Tibial nerve (tissue), 4 donors: Measurements from ENCODE around the gene PLGRKT. TPM values are rescaled to one million over a fixed set of nuclear protein-coding genes. Genes with fewer than 3 reads are reported as not detected.

ENCODE experiments used
- DNase-seq, 2 donors: peaks; one replicate each; pipeline ENCODE4 v3.0.0-alpha.2; 2019; ENCODE audit warnings: low spot score in 2 of 2
- H3K27ac ChIP-seq, 4 donors: fragments of 200-600 bp; sonication (generic) in 3 of 4; one replicate each; pipeline ENCODE4 v1.5.1; 2017 to 2019; ENCODE audit warnings: mild to moderate bottlenecking in 1 of 4
- H3K27me3 ChIP-seq, 2 donors: fragments of 200-600 bp; sonication (generic) in 1 of 2; one replicate each; pipeline versions ENCODE4 v1.5.1 to v1.6.0; 2017 to 2019
- H3K36me3 ChIP-seq, 3 donors: fragments of 200-600 bp; sonication (generic); one replicate each; pipeline ENCODE4 v1.5.1; 2018 to 2019
- H3K4me1 ChIP-seq, 4 donors: fragments of 200-600 bp; sonication (generic) in 3 of 4; one replicate each; pipeline ENCODE4 v1.5.1; 2017 to 2019
- H3K4me3 ChIP-seq, 4 donors: fragments of 200-600 bp; sonication (generic) in 3 of 4; one replicate each; pipeline ENCODE4 v1.5.1; 2017 to 2019; ENCODE audit warnings: mild to moderate bottlenecking in 1 of 4, moderate library complexity in 1 of 4
- H3K9me3 ChIP-seq, 4 donors: fragments of 200-600 bp; sonication (generic) in 3 of 4; one replicate each; pipeline ENCODE4 v1.5.1; 2017 to 2019
- EP300 ChIP-seq, 2 donors: sonication (generic); formaldehyde crosslinking; IDR thresholded peaks; one replicate each; pipeline ENCODE4 v1.6.1; 2017; ENCODE audit warnings: antibody characterized with exemption in 2 of 2, mild to moderate bottlenecking in 1 of 2
- POLR2A ChIP-seq, 2 donors: fragments of 450-650 bp; IDR thresholded peaks; one replicate each; pipeline ENCODE4 v1.6.1; 2017; ENCODE audit warnings: antibody characterized with exemption in 2 of 2, mild to moderate bottlenecking in 2 of 2, moderate library complexity in 2 of 2
- WGBS, 2 donors: methylation state at CpG; one replicate each; pipeline ENCODE4 v1.1.5; 2018; 5-methylcytosine and 5-hydroxymethylcytosine counted together
- total RNA-seq, 4 donors: library from RNA; depleted of rRNA; stranded (reverse); fragments of >200 nt; gene quantifications; one replicate each; pipeline ENCODE4 v1.1.0, GENCODE V29; 2016
- TF ChIP-seq, protein P1 (sequence below), 5 experiments: fragments of 200-600 bp in 3 of 5; fragments of 450-650 bp in 2 of 5; sonication (generic) in 3 of 5; IDR thresholded peaks; one replicate each; pipeline ENCODE4 v1.5.1; 2016 to 2019; ENCODE audit warnings: antibody characterized with exemption in 5 of 5, mild to moderate bottlenecking in 3 of 5, moderate library complexity in 2 of 5

PLGRKT gene
- total RNA-seq, 4 donors from 2014 or later = 8.4 to 12.0 (median 9.3) TPM

DNA sequence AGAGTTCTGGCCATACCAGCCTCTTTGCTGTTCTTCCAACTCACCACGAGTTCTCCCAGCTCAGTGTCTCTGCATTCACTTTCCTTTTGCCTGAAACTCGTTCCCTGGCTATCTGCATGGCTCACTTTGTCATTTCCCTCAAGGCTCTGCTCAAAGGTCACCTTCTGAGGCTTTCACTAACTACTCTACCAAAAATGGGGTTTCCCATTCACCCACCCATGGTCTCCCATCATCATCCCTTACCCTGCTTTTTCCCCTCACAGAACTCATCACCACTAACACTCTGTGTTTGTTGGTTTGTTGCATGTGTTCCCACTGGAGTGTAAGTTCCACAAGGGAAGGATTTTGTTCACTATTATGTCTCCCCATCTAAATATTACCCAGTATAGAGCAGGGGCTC lies 16.6 kb downstream of the PLGRKT start:
- H3K4me3 ChIP-seq = no peak overlapping the region
- TF ChIP-seq POLR2A (IDR thresholded peaks at IDR 0.05) (no peak), EP300 (IDR thresholded peaks at IDR 0.05) (no peak)
- TF ChIP-seq, protein P1, sequence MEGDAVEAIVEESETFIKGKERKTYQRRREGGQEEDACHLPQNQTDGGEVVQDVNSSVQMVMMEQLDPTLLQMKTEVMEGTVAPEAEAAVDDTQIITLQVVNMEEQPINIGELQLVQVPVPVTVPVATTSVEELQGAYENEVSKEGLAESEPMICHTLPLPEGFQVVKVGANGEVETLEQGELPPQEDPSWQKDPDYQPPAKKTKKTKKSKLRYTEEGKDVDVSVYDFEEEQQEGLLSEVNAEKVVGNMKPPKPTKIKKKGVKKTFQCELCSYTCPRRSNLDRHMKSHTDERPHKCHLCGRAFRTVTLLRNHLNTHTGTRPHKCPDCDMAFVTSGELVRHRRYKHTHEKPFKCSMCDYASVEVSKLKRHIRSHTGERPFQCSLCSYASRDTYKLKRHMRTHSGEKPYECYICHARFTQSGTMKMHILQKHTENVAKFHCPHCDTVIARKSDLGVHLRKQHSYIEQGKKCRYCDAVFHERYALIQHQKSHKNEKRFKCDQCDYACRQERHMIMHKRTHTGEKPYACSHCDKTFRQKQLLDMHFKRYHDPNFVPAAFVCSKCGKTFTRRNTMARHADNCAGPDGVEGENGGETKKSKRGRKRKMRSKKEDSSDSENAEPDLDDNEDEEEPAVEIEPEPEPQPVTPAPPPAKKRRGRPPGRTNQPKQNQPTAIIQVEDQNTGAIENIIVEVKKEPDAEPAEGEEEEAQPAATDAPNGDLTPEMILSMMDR (IDR thresholded peaks at IDR 0.05) = no peak
- WGBS, 2 donors = 84 to 93% methylated on average over 2 of the region's 2 CpGs
- H3K4me1 ChIP-seq = no peaks in the 10 kb centered on the region
- H3K27me3 ChIP-seq = no peaks in the 10 kb centered on the region
- peaks cover 0 to 14% (median 0%) of the 10 kb centered on the region in 3 donors for H3K36me3 ChIP-seq
- no peak overlapping the region for H3K27ac ChIP-seq
- DNase-seq = no peak
- H3K9me3 ChIP-seq = no peaks in the 10 kb centered on the region

DNA sequence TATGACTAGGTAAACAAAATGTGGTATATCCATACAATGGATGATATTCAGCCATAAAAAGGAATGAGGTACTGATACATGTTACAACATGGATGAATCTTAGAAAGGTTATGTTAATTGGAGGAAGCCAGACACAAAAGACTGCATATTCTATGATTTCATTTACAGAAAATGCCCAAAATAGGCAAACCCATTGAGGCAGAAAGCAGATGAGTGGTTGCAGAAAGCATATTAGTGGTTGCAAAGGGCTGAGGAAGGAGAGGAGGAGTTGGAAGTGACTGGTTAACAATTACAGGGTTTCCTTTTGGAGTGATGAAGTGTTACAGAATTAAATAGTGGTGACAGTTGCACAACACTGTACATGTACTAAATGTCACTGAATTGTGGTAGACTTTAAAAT lies 17.7 kb downstream of the PLGRKT start:
- DNase-seq = no peak
- H3K4me3 ChIP-seq = no peak overlapping the region
- peaks cover 0 to 17% (median 0%) of the 10 kb centered on the region in 3 donors for H3K36me3 ChIP-seq
- TF ChIP-seq POLR2A (IDR thresholded peaks at IDR 0.05) = no peak
- TF ChIP-seq EP300 (IDR thresholded peaks at IDR 0.05) = no peak
- TF ChIP-seq, protein P1 (IDR thresholded peaks at IDR 0.05) = no peak
- no peaks in the 10 kb centered on the region for H3K9me3 ChIP-seq
- H3K27me3 ChIP-seq = no peaks in the 10 kb centered on the region
- no peak overlapping the region for H3K27ac ChIP-seq
- H3K4me1 ChIP-seq = no peaks in the 10 kb centered on the region

DNA sequence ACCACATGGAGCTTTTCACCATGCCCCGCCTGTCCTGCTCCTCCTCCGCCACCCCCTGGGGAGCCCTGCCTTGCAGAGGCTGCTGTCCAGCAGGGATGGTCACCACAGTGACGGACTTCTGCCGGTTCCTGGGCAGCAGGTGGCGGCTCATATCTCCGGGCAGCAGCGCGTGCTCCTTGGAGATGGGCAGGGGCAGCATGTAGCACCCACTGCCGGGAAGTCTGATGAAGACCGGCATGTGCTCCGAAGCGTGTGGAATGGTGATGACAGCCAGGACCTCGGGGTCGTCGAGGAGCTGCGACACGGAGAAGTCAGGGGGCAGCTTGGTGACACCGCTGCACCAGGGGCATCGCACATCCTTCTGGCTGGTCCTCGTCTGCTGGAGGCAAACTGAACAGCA lies 19.2 kb downstream of the PLGRKT start:
- WGBS, 2 donors = 94 to 97% methylated on average over 20 of the region's 20 CpGs
- Histone ChIP-seq H3K27me3 (no peaks in the 10 kb centered on the region), H3K36me3 (peaks cover 0 to 25% (median 0%) of the 10 kb centered on the region in 3 donors), H3K9me3 (peaks cover 0 to 9% (median 0%) of the 10 kb centered on the region in 4 donors), H3K4me3 (no peak overlapping the region), H3K4me1 (no peaks in the 10 kb centered on the region), H3K27ac (no peak overlapping the region)
- DNase-seq = no peak
- no peak for TF ChIP-seq POLR2A (IDR thresholded peaks at IDR 0.05)
- TF ChIP-seq, protein P1 (IDR thresholded peaks at IDR 0.05) = no peak
- TF ChIP-seq EP300 (IDR thresholded peaks at IDR 0.05) = no peak

DNA sequence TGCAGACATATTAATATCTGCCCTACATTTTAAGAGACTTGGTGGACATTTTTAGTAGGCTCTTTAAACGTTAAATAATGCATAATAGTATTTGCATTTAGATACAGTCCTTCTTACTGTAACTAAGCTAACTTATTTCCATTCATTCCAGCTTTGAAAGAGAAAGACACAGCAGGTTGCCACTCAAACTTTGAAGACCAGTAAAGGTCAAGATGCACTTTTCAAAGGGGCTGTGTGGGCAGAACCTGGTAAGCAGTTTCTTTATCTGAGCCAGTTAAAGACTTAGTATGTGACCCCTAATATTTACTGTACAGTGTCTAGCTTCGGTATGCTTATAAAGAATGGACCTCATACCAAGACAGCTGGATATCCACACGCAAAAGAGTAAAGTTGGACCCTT lies 20.8 kb downstream of the PLGRKT start:
- H3K36me3 ChIP-seq = peaks cover 0 to 29% (median 0%) of the 10 kb centered on the region in 3 donors
- H3K4me1 ChIP-seq = no peaks in the 10 kb centered on the region
- no peak overlapping the region for H3K27ac ChIP-seq
- no peaks in the 10 kb centered on the region for H3K27me3 ChIP-seq
- DNase-seq = no peak
- H3K4me3 ChIP-seq = no peak overlapping the region
- peaks cover 0 to 13% (median 0%) of the 10 kb centered on the region in 4 donors for H3K9me3 ChIP-seq
- no peak for TF ChIP-seq POLR2A (IDR thresholded peaks at IDR 0.05)
- TF ChIP-seq, protein P1 (IDR thresholded peaks at IDR 0.05) = no peak
- no peak for TF ChIP-seq EP300 (IDR thresholded peaks at IDR 0.05)
- WGBS, 2 donors = 72 to 73% methylated on average over 3 of the region's 3 CpGs

DNA sequence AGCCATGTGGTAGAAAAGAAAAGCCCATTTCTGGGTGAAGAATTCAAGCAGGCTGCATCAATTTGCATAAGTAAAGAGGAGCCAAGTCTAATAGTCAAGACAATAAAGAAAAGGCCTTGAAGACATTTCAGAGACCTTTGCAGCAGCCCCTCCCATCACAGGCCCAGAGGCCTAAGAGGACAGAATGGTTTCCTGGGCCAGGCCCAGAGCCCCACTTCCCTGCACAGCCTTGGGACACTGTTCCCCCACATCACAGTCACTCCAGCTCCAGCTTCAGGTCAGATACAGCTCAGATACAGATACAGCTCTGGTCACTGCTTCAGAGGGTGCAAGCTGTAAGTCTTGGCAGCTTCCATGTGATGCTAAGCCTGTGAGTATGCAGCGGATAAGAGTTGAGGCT lies 29.1 kb downstream of the PLGRKT start:
- TF ChIP-seq, protein P1 (IDR thresholded peaks at IDR 0.05) = no peak
- no peak for TF ChIP-seq POLR2A (IDR thresholded peaks at IDR 0.05)
- Histone ChIP-seq H3K27me3 (no peaks in the 10 kb centered on the region), H3K27ac (no peak overlapping the region), H3K9me3 (peaks cover 4 to 50% (median 12%) of the 10 kb centered on the region in 4 donors), H3K36me3 (peaks cover 0 to 37% (median 0%) of the 10 kb centered on the region in 3 donors), H3K4me1 (no peaks in the 10 kb centered on the region), H3K4me3 (no peak overlapping the region)
- no peak for DNase-seq
- 100% methylated on average over 1 of the region's 1 CpG for WGBS, 2 donors
